Inflammatory macrophage treated with lipopolysaccharide for 1 hour (primary cell): ENCODE data around the gene TTC27.
"Not testable (repeated sequence)": the region's sequence is repeated elsewhere in the genome, so short reads cannot be mapped to it uniquely, and the experiment has no call there.

Experiments
- DNase-seq, 2 donors: peaks; one replicate each; pipeline ENCODE4 v3.0.0-alpha.2; 2020 to 2022

Gene TTC27

DNA sequence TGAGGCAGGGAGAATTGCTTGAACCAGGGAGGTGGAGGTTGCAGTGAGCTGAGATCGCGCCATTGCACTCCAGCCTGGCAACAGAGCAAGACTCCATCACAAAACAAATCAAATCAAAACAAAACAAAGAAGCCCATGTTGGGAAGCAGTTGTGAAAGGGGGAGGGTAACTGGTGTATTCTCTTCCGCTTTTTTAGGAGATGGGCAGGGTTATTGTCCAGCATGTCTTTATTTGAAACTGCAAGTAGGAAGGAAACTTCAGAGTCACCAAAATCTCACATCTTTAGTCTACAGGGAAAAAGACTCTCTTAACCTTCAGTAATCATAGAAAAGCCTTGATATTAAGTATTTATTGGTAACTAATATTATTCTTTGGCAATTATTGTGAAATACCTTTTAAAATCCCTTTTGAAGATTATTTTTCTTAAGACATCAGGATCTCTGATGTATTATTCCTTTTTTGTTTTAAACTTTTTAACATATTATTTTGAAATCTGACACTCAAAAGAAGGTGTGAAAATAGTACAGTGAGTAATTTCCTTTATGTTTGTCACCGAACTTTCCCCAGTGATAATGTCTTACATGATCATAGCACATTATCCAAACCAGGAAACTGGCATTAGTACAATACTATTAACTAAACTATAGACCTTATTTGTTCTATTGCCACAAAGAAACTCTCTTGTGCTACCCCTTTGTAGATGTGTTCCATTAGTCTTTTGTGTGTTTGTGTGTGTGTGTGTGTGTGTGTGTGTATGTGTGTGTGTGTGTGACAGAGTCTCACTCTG is 234.6 kb downstream of the TTC27 start:
- no peak for DNase-seq

DNA sequence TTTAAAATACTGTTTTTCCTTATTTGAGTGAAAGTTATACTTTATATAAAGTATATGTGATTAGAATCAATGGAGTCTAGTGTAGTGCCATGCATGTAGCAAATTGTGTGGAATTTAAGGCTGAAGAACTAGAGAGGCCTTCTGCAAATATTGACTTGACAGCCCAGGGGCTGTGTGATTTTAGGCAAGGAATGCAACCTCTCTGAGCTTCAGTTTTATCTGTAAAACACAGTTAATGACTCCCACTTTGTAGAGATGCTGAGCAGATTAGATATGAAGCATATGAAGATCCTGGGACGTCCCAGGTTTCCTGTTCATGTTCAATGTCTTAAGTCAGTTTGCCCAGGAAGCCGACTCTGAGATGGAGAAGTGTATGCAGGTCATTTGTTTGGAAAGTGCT is 235.5 kb downstream of the TTC27 start:
- no peak for DNase-seq

DNA sequence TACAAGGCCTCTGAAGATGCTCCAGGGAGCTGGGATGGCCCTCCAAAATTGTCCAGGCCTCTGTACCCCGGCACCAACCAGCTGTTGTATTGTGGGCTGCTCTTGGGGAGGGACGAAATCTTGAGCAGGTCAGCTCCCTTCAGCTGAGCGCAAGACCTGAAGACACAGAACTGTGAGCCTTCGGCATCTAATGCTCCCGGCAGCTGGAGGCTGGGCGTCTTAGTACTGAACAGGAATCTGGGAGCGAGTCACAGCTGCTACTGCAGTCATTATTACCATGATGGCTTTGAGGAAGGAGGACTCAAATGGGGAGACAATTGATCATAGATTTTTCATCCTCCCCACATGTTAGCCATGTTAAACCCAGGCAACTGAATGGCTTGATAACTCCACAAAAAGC is 236.0 kb downstream of the TTC27 start:
- no peak for DNase-seq

DNA sequence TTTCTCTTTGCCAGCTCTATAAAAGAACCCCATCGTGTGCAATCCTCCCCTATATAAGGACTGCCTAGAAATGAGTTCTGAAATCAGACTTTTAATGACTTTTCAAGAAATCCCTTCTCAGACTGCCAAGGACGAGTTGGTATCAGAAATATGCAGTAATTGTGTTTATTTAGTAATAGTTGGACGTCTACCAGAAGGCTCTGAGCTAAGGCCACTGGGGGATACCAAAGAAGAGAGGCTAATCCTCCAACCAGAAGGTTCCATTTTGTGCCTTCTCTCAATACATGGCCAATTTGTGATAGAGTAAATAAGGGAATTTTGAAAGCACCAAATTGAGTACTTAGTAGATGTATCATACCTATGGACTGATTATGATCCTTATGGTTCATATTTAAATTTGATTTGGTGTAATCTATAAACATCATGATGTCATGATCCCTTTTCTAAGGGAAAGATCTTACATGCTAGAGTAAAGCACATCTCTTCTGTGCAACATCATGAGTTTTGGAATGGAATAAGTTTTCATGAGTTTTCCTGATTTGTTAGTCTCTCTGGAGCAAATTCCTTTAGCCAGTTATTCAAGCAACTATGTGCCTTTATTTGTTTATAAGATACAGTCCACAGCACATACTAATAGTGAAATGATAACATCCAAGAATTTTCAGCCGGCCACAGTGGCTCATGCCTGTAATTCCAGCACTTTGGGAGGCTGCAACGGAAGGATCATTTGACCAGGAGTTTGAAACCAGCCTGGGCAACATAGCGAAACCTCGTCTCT is 236.7 kb downstream of the TTC27 start:
- no peak for DNase-seq

DNA sequence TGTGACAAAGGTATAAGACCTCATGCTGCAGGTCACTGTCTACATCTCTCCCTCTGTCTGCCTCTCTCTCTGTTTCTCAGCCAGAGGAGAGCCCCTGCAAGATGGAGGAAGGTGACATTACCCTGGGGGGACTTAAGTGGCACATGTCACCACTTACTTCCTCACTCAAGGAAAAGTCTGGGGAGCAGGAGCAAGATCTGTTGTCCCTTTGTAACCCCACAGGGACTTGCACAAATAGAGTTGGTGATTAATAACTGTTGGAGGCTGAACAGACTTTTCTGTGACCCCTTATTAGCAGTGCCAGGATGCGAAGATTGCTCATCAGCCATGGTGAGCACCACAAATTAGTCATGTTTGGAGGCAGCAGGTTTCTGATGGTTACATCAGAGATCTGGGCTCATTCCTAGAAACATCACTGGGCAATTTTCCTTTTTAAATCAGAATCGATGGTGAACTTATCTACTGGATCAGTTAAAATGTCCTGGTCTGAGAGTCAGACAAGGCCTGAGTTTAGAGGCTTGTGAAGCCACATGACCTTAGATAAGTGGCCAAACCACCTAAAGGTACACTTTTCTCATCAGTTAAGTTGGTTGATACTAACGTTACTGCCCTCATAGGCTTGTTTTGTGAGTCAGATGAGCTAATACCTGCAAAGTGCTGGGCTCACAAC is 237.7 kb downstream of the TTC27 start:
- DNase-seq: no peak

DNA sequence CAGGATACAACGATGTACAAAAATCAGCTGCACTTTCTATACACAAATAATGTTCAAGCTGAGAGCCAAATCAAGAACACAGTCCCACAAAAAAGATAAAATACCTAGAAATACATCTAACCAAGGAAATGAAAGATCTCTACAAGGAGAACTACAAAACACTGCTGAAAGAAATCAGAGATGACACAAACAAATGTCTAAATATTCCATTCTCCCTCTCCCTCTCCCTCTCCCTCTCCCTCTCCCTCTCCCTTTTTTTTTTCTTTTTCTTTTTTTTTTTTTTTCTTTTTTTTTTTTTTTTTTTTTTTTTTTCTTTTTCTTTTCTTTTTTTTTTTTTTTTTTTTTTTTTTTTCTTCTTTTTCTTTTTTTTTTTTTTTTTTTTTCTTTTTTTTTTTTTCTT is 238.6 kb downstream of the TTC27 start:
- not testable (repeated sequence) for DNase-seq
